Testis (tissue), 5 donors: ENCODE measurements around the gene KRT10. TPM values are rescaled to one million over a fixed set of nuclear protein-coding genes. Genes with fewer than 3 reads are reported as not detected.

Experiments used
- DNase-seq: peaks from one replicate; pipeline ENCODE4 v3.0.0-alpha.2; 2019
- H3K27ac ChIP-seq, 2 donors: fragments of 200-600 bp; sonication (generic); one replicate each; pipeline ENCODE4 v1.5.1; 2019
- H3K27me3 ChIP-seq: fragments of 200-600 bp; sonication (generic); one replicate; pipeline ENCODE4 v1.5.1; 2019
- H3K36me3 ChIP-seq: fragments of 200-600 bp; sonication (generic); one replicate; pipeline ENCODE4 v1.5.1; 2017; ENCODE audit warnings: low read depth; ENCODE audit errors: missing control alignments
- H3K4me1 ChIP-seq: fragments of 200-600 bp; sonication (generic); one replicate; pipeline ENCODE4 v1.5.1; 2019
- H3K4me3 ChIP-seq, 2 donors: fragments of 200-600 bp; sonication (generic); one replicate each; pipeline ENCODE4 v1.5.1; 2017 to 2019
- H3K9me3 ChIP-seq: fragments of 200-600 bp; sonication (generic); one replicate; pipeline ENCODE4 v1.5.1; 2017
- CTCF ChIP-seq, 3 experiments: fragments of 450-650 bp in 2 of 3; fragments of 200-600 bp in 1 of 3; sonication (generic) in 1 of 3; IDR thresholded peaks; one replicate each; pipeline ENCODE4 v1.5.1; 2016 to 2019; ENCODE audit warnings: antibody characterized with exemption in 3 of 3, mild to moderate bottlenecking in 2 of 3, moderate library complexity in 1 of 3
- POLR2A ChIP-seq: fragments of 450-650 bp; IDR thresholded peaks from one replicate; pipeline ENCODE4 v1.6.1; 2017; ENCODE audit warnings: antibody characterized with exemption, mild to moderate bottlenecking, moderate library complexity
- WGBS, 2 donors: methylation state at CpG; one replicate each; pipeline ENCODE4 v1.1.5; 2018; 5-methylcytosine and 5-hydroxymethylcytosine counted together
- intact Hi-C: fragments of 100-400 bp; cut with DNase I; formaldehyde crosslinking; loops from one replicate; pipeline ENCODE4 v1.15.1; 2023; ENCODE audit warnings: low total_unique reads
- long read RNA-seq, 2 donors: transcript quantifications; one replicate each; lab custom pipeline, GENCODE V29; 2026
- polyA plus RNA-seq: library from polyadenylated mRNA; stranded (reverse); fragments of 350-450 nt; fragmentation: Illumina TruSeq; extraction: RNeasy Lipid Tissue Mini Kit (QIAGEN cat#74804); gene quantifications from one replicate; pipeline ENCODE4 v1.2.3, GENCODE V29; 2014; ENCODE audit warnings: low read depth, low replicate concordance; ENCODE audit not compliant: insufficient read depth
- total RNA-seq, 2 donors: library from RNA; depleted of rRNA; stranded (reverse); fragments of >200 nt; gene quantifications; one replicate each; pipeline ENCODE4 v1.2.3, GENCODE V29; 2016

Gene KRT10
- total RNA-seq (10 to 100 TPM; 22.1 to 25.8 TPM), polyA plus RNA-seq (69.4 TPM)
- long read RNA-seq, donor 1, transcript KRT10-202 (2 exons, 583 nt): major isoform, 5 of 99 reads
- long read RNA-seq, donor 1, partial matches to known transcripts: 94 of 99 reads
- long read RNA-seq, donor 1, other reads (novel, unspliced or antisense): 0 of 99 reads
- long read RNA-seq, donor 2, transcript KRT10-202 (2 exons, 583 nt): major isoform, 7 of 96 reads
- long read RNA-seq, donor 2, partial matches to known transcripts: 78 of 96 reads
- long read RNA-seq, donor 2, other reads (novel, unspliced or antisense): 11 of 96 reads

DNA sequence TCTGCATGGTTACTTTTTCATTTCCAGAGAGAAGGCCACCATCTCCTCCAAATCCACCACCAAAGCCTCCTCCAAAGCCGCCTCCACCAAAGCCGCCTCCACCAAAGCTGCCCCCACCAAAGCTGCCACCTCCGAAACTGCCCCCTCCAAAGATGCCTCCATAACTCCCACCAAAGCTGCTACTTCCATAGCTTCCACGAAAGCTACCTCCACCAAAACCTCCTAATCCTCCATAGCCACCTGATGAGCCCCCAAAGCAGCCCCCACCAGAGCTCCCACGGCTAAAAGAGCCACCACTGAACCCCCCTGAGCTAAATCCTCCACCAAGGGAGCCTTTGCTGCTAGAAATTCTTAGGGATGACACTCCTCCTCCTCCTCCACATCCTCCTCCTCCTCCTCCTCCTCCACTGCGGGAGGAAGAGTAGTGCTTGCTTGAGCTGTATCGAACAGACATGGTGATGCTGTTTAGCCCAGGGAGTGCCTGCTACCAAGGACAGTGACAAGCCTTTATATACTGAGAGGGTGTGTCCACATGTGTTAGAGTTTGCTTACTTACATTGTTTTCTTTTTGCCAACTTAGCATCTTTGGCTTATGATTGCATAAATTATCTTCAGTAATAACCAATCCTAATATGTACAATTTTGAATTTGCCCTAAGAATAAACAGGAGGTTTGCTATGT is at the start of gene KRT10:
KRT10 (minus strand) TSS at position 483 of the 681 bp plus-strand sequence; CDS start at position 454, 29 bp downstream.
- H3K4me3 ChIP-seq: no peak within 1 kb of the TSS
- no peaks in the 10 kb centered on the region for H3K27me3 ChIP-seq
- intact Hi-C loops: no loop called here
- no peaks in the 10 kb centered on the region for H3K9me3 ChIP-seq
- H3K27ac ChIP-seq: peak within 1 kb of the TSS; percentile 34 to 97
- TF ChIP-seq CTCF (IDR thresholded peaks at IDR 0.05): no peak
- no peak for TF ChIP-seq POLR2A
- peaks cover 37% of the 10 kb centered on the region for H3K4me1 ChIP-seq
- 78 to 82% methylated on average over 6 to 7 of the region's 7 CpGs for whole genome bisulfite sequencing, 2 donors
- DNase-seq: no peak
- H3K36me3 ChIP-seq: no peaks in the 10 kb centered on the region

- H3K4me3 ChIP-seq: no peak overlapping the region
- WGBS, 2 donors: 95% methylated on average over 7 of the region's 7 CpGs
- no peaks in the 10 kb centered on the region for H3K4me1 ChIP-seq
- DNase-seq: no peak
- H3K27me3 ChIP-seq: no peaks in the 10 kb centered on the region
- intact Hi-C loops: no loop called here
- H3K9me3 ChIP-seq: no peaks in the 10 kb centered on the region
- H3K36me3 ChIP-seq: no peaks in the 10 kb centered on the region
- no peak overlapping the region for H3K27ac ChIP-seq
- TF ChIP-seq POLR2A (no peak), CTCF (IDR thresholded peaks at IDR 0.05) (no peak)
These were observed 48.9 kb upstream of the KRT10 start for GRCh38 chr17:40871316-40871715.

DNA sequence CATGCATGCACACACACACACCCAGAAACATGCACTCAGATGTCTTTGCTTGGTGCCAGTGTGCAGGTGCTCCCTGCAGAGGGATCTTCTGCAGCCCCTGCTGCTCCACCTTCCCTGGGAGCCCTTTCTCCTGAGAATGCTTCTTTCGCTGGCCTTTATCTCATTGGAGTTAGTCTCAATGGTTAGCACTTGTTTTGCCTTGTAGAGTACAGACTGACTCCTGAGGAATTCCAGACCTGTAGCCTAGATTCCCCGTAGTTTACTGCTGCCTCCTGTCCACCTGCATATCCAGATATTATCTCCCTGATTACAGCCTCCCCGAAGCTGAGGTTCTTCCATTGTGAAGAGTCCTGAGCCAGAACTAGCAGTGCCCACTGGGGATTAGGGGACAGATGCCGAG is 47.7 kb upstream of the KRT10 start:
- DNase-seq: no peak
- TF ChIP-seq CTCF (IDR thresholded peaks at IDR 0.05) (no peak), POLR2A (no peak)
- no peak overlapping the region for H3K4me3 ChIP-seq
- no peaks in the 10 kb centered on the region for H3K36me3 ChIP-seq
- intact Hi-C loops: no loop called here
- 77 to 83% methylated on average over 4 of the region's 4 CpGs for WGBS, 2 donors
- no peaks in the 10 kb centered on the region for H3K27me3 ChIP-seq
- no peak overlapping the region for H3K27ac ChIP-seq
- no peaks in the 10 kb centered on the region for H3K9me3 ChIP-seq
- H3K4me1 ChIP-seq: no peaks in the 10 kb centered on the region

DNA sequence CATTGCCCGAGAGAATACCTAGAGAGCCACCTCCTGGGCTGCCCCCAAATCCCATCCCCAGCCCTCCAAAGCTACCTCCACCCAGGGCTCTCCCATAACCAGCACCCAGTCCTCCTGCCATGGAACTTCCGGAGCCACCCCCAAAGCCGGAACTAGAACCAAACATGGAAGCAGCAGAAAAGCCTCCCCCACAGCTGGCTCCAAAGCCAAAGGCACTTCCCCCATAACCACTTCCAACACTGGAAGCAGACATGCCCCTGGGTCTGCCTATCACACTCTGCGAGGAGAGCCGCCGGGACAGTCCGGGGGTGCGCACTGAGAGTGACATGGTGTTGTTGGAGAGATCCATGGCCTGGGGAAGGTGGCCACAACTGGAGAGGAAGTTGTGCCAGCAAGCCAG is 44.4 kb upstream of the KRT10 start, which contains the start of gene KRT12:
KRT12 (minus strand) TSS at position 386 of the 400 bp plus-strand sequence; CDS start at position 349, 37 bp downstream.
- intact Hi-C loops: no loop called here
- DNase-seq: no peak
- H3K27ac ChIP-seq: no peak within 1 kb of the TSS
- 72% methylated on average over 8 of the region's 8 CpGs for WGBS, 2 donors
- no peaks in the 10 kb centered on the region for H3K27me3 ChIP-seq
- H3K4me3 ChIP-seq: no peak within 1 kb of the TSS
- no peaks in the 10 kb centered on the region for H3K4me1 ChIP-seq
- H3K36me3 ChIP-seq: no peaks in the 10 kb centered on the region
- TF ChIP-seq POLR2A (no peak), CTCF (IDR thresholded peaks at IDR 0.05) (no peak)
- no peaks in the 10 kb centered on the region for H3K9me3 ChIP-seq
